ENCODE results near the gene GZMM.
A peak's percentile ranks its signal among the peaks of the same experiment; 100 is the strongest.

Gene GZMM

DNA sequence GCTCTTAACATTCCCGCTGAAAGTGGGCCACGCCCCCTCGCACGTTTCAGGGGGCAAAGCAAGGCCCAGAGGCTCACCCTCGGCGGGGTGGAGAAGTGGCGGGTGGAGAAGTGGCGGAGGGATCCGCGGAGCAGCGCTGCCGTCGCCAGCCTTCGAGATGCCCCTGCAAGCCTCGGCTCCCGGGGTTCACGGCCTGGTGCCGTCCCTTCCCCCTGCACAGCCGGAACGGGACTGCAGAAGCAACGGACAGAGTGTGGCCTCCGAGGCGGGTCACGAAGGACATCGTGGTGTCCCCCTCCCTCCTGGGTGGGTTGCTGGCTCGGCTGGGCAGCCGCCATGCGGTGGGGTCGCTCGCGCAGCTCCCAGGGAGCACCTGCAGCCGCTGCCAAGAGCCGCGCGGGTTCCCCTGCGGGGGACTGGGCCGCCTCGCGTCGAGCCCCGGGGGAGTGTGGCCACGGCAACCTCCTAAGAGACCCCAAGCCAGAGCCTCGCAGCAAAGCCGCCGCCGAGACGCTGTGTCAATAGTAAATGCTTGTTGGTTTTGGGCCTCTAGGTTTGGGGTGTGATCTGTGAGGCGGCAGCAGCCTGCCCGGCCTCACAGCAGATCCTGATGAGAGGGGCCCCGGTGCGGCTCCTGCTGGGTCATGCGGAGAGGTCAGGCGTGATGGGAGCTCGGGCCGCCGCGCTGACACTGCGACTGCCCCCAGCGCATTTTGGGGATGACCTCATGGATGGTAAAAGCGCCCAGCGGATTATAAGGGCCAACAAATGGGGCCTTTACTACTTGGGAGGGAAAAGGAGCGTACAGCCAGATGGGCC, 31.1 kb upstream of the GZMM start:
- DNase-seq (ENCODE audit: low spot score) = no peak

GRCh38 chr19:513368-514165, 30.3 kb upstream of the GZMM start:
- no peak for DNase-seq (ENCODE audit: low spot score)

DNA sequence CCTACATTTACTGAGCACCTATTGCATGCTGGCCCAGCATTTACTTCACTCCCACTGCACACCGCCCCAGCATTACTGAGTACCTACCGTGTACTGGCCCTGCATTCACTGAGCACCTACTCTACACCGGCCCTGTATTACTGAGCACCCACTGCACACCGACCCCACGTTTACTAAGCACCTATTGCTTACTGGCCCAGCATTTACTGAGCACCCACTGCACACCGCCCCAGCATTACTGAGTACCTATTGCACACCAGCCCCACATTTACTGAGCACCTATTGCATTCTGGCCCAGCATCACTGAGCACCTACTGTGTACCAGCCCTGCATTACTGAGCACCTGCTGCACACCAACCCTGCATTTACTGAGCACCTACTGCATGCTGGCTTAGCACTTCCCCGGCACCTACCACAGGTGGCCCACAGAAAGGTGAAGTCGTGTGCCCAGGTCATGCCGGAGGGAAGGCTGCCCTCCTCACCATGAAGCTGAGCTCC, 29.6 kb upstream of the GZMM start:
- no peak for DNase-seq (ENCODE audit: low spot score)

GRCh38 chr19:517721-518597, 25.9 kb upstream of the GZMM start:
- DNase-seq (ENCODE audit: low spot score) = no peak

GRCh38 chr19:518598-519231, 25.1 kb upstream of the GZMM start:
- DNase-seq (ENCODE audit: low spot score) = no peak

- no peak for DNase-seq (ENCODE audit: low spot score)
Measured at GRCh38 chr19:519449-519865, 24.4 kb upstream of the GZMM start.

DNA sequence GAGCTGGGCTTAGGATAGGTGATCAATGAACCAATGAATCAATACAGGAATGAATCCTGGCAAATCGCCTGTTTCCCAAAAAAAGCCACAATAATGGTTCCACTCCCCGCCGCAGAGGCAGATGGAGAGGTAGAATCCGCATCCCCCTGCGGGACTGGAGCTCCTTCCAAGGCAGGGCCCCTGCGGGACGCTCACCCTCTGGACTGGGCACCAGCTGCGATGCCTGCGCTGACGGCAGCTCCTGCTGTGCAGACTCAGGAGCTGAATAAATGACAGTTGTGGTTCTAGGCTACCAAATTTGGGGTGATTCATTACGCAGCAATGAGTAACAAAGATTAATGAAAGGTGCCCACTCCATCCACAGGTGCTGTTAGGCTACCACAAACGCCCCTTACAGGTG, 21.1 kb upstream of the GZMM start:
- no peak for DNase-seq (ENCODE audit: low spot score)

GRCh38 chr19:524062-524674, 19.7 kb upstream of the GZMM start:
- no peak for DNase-seq (ENCODE audit: low spot score)

DNA sequence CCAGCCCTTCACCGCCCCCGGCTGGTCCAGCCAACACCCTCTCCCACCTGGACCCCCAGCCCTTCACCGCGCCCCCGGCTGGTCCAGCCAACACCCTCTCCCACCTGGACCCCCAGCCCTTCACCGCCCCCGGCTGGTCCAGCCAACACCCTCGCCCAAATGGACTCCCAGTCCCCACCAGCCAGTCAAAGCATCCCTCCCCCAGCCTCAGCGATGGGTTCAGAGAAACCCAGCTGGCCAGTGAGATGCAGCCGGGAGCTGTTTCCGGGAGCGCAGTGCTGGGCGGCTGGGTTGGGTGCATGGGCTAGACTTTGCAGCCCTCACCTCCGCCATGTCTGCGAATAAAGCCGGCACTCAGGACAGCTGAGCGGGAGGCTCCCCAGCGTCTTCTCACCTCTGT, 18.8 kb upstream of the GZMM start:
- no peak for DNase-seq (ENCODE audit: low spot score)

DNA sequence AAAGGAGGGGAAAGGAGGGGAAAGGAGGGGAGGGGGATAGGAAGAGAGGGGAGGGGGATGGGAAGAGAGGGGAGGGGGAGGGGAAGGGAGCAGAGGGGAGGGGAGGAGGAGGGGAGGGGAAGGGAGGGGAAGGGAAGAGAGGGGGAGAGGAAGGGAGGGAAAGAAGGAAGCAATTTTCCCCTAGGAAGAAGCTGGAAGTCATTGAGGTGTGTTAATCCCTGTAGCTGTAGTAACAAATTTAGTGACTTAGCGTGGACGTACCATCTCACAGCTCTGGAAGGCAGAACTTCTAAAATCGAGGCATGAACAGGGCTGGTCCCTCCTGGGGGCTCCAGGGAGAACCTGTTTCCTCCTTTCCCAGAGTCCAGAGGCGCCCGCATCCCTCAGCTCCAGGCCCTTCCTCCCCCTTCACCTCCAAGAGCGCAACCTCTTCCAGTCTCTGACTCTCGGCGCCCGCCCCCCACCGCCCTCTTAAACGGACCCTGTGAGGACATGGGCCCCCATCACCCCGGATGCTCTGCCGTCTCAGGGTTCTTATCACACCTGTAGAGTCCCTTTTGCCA, 17.9 kb upstream of the GZMM start:
- DNase-seq (ENCODE audit: low spot score) = no peak

DNA sequence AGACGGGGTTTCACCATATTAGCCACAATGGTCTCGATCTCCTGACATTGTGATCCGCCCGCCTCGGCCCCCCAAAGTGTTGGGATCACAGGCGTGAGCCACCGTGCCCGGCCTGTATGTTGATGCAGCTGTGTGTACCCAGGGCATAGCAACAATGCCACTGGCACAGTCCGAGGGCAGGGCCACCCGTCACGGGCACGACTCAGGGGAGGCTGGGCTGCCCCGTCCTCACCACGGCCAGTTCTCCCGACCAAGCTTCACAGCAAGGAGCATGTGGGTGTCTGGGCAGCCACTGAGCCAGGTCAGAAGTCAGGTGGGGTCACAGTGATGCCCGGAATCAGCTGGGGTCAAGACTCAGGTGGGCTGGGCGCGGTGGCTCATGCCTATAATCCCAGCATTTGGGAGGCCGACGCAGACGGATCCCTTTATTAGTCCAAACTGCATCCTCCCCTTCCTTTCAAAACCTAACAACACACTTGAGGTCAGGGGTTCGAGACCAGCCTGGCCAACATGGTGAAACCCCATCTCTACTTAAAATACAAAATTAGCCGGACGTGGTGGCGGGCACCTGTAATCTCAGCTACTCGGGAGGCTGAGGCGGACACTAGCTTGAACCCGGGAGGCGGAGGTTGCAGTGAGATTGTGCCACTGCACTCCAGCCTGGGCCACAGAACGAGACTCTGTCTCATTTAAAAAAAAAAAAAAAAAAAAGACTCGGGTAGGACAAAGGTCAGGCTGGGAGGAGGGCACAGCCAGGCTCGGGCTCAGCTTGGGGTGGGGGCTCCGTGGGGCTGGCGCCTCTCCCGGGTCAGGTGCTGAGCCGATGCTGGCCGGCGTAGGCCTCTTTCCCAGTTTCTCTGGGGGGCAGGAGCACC, 13.5 kb upstream of the GZMM start:
- DNase-seq (ENCODE audit: low spot score) = no peak

DNA sequence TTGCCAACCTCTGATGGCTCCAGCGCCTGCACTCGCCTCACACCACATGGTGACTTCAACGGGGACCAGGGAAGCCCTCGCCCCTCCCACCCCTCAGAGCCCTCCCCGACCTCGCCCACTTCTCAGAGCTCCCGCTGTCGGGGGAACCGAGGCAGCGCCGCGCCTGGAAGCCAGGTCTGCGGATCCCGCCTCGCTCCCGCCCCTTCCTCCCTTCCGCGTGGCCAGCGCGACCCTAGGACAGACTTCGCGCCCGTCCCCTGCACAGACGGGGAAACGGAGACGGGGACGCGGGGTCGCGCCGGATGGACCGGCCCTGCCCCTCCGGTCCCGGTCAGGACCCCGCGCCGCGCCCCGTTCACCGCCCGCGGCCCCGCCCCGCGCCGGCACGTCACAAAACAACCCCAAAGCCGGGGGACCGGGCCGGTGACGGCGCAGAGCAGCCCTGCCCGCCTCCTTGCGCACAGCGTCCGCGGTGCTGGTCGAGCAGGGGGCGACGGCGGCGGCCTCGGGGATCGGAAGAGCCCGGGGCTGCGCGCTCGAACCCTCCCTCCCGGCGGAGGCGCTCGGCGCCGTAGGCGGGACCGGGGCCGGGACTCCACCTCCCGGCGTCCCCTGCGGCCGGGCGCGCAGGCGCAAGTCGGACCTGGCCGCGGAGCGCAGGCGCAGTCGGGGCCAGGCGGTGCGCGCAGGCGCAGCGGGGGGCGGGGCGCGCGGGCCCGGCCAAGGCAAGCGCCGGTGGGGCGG, 12.7 kb upstream of the GZMM start:
- peak; percentile 71 for DNase-seq (ENCODE audit: low spot score)

DNA sequence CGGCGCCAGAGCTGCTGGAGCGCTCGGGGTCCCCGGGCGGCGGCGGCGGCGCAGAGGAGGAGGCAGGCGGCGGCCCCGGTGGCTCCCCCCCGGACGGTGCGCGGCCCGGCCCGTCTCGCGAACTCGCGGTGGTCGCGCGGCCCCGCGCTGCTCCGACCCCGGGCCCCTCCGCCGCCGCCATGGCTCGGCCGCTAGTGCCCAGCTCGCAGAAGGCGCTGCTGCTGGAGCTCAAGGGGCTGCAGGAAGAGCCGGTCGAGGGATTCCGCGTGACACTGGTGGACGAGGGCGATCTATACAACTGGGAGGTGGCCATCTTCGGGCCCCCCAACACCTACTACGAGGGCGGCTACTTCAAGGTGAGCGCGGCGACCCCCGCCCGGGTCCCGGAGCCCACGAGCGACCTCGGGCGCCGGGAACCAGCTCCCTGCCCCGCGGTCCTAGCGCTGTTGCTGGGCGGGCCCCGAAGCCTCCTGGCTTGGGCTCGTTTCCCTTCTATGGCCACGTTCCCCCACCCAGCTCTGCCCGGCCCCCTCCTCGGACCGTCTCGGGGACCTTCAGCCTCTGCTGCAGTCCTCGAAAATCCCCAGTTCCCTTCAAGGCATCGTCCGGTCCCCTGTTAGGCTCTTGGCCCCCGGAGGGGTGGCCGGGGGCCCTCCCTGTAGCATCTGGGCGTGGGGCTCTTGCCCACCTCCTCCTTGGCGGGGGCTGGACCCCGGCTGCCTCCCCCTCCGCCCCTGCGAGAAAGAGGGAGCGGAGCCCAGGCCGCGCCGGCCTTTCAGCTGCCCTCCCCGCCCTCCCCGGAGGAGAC, 11.9 kb upstream of the GZMM start, which contains the start of gene CDC34:
Gene CDC34, plus strand, starts transcription at position 8 of the 808 bp plus-strand sequence. Its CDS starts 172 bp downstream, at position 180.
- no peak for DNase-seq (ENCODE audit: low spot score)

DNA sequence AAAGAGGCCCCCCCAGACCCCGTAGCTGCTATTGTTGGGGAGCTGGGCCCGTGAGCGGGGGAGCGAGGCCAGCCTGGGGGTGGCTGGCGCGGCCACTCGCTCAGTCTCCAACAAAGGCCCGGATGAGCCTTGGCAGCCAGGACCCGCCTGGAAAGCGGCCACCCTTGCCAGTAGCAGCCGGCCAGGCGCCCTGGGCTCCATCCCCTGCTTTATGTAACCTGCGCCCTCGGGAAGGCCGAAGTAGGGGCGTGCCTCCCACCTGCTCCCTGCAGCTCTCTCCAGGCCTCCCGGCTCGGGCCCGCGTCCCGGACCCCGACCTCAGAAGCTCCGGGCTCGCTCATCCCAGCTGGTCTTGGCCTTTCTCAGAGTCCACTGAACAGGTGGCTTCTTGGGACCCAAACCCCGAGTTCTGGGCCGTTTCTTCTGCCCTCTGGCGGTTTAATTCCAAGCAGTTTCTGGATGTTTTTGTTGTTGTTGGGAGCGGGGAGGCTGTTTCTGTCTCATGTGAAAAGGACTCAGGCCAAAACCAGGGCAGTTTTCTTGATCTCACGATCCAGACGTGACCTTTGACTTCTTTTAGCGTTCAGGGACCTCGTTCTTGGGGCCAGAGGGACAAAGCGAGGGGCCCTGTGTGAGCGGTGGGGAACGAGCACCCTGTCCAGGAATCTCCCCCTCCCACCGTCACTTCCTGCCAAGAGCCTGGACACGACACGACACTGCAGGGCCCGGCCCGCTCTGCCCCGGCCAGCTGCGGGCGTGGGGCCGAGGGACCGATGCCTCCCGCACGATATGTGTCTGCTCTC, 11.1 kb upstream of the GZMM start:
- peak; percentile 82 for DNase-seq (ENCODE audit: low spot score)

GRCh38 chr19:533364-534058, 10.3 kb upstream of the GZMM start:
- no peak for DNase-seq (ENCODE audit: low spot score)

DNA sequence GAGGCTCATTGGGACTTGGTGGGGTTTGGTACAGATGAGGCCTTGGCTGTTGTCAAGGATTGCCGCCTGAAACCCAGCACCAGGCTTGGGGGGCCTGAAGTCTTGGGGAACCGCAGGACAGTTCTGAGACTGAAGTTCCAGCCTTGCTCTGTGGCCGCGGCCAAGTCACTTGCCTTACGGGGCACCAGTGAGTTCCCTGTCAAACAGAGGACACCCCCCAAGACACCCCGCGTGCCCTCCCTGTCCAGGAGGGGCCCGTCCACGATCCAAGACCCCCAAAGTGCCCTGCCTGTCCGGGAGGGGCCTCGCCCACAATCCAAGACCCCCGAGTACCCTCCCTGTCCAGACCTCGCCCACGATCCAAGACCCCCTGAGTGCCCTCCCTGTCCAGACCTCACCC, 9.8 kb upstream of the GZMM start:
- DNase-seq (ENCODE audit: low spot score) = no peak

All from globus pallidus (tissue), 1 donor.